ENCODE results near the gene TMPRSS3. TPM values are rescaled to one million over a fixed set of nuclear protein-coding genes. Genes with fewer than 3 reads are reported as not detected.

Gene TMPRSS3
- total RNA-seq, 1 donor from 2014 or later: not detected

DNA sequence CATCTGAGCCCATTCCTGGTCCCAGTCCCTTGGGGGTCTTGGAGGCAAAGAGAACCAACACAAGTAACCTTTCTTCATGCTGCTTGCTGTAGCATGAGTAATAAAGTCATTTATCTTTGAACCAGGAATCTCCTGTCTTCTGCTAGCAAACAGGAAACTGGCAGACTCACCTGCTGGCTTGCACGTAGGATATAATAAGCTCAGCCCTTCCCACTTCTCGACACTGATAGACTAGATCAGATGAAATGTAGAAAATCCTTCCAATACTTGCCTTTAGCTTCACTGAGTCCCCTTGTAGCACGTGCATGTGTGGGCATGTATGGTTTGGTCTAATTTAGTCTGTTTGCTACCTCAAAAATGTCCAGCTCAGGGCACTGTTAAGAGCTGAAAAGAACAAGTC is 38.5 kb downstream of the TMPRSS3 start:
- Histone ChIP-seq H3K9me3 (ENCODE audit: low read depth) (peaks cover 4% of the 10 kb centered on the region), H4K20me1 (ENCODE audit: low read depth) (no peaks in the 10 kb centered on the region), H3K4me1 (no peaks in the 10 kb centered on the region), H3K36me3 (no peaks in the 10 kb centered on the region), H3K4me3 (no peak overlapping the region), H2AFZ (replicated peaks) (no peak overlapping the region), H3K79me2 (ENCODE audit: low read depth) (no peaks in the 10 kb centered on the region), H3K9ac (no peak overlapping the region), H3K27me3 (no peaks in the 10 kb centered on the region), H3K27ac (no peak overlapping the region), H3F3A (ENCODE audit: low read depth) (no peaks in the 10 kb centered on the region), H3K4me2 (no peak overlapping the region)
- Mint-ChIP-seq H3K27me3 (ENCODE audit: insufficient read depth, low read depth) (peaks cover 13% of the 10 kb centered on the region), H3K9me3 (peaks cover 10% of the 10 kb centered on the region), H3K36me3 (no peaks in the 10 kb centered on the region), H3K4me3 (no peak overlapping the region), H3K4me1 (peaks cover 22% of the 10 kb centered on the region), H3K27ac (no peak overlapping the region)
- TF ChIP-seq EZH2 (IDR thresholded peaks at IDR 0.05) (no peak), EZH2phosphoT487 (IDR thresholded peaks at IDR 0.05) (no peak)
- TF ChIP-seq, protein P1, sequence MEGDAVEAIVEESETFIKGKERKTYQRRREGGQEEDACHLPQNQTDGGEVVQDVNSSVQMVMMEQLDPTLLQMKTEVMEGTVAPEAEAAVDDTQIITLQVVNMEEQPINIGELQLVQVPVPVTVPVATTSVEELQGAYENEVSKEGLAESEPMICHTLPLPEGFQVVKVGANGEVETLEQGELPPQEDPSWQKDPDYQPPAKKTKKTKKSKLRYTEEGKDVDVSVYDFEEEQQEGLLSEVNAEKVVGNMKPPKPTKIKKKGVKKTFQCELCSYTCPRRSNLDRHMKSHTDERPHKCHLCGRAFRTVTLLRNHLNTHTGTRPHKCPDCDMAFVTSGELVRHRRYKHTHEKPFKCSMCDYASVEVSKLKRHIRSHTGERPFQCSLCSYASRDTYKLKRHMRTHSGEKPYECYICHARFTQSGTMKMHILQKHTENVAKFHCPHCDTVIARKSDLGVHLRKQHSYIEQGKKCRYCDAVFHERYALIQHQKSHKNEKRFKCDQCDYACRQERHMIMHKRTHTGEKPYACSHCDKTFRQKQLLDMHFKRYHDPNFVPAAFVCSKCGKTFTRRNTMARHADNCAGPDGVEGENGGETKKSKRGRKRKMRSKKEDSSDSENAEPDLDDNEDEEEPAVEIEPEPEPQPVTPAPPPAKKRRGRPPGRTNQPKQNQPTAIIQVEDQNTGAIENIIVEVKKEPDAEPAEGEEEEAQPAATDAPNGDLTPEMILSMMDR (IDR thresholded peaks at IDR 0.05): no peak
- DNase-seq (ENCODE audit: low spot score): no peak

DNA sequence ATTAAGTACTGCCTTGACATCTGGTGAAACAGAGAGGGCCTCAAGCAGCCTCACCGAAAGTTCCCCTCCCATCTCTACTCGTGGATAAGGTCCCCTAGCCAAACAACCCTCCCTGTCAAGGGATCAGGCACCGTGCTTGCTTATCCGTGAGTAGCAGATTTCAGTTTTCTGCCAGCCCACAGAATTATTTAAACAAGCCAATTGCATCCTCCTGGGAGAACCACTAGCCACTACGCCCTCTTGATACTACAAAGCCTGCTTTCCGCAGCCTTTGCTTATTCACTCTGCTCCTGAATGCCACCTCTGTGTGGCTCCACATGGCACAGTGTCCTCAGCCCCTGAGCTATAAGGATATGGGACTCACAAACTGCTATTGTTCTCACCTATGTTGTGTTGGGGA is 39.2 kb downstream of the TMPRSS3 start:
- H3K36me3 Mint-ChIP-seq: no peaks in the 10 kb centered on the region
- no peak overlapping the region for H3K27ac ChIP-seq
- no peaks in the 10 kb centered on the region for H3K27me3 ChIP-seq
- H3K9me3 Mint-ChIP-seq: peaks cover 10% of the 10 kb centered on the region
- no peaks in the 10 kb centered on the region for H3K4me1 ChIP-seq
- H3K27ac Mint-ChIP-seq: no peak overlapping the region
- no peak overlapping the region for H3K4me2 ChIP-seq
- no peaks in the 10 kb centered on the region for H3K36me3 ChIP-seq
- H4K20me1 ChIP-seq (ENCODE audit: low read depth): no peaks in the 10 kb centered on the region
- no peaks in the 10 kb centered on the region for H3F3A ChIP-seq (ENCODE audit: low read depth)
- no peak for DNase-seq (ENCODE audit: low spot score)
- peaks cover 17% of the 10 kb centered on the region for H3K4me1 Mint-ChIP-seq
- peaks cover 4% of the 10 kb centered on the region for H3K9me3 ChIP-seq (ENCODE audit: low read depth)
- H3K79me2 ChIP-seq (ENCODE audit: low read depth): no peaks in the 10 kb centered on the region
- H2AFZ ChIP-seq (replicated peaks): no peak overlapping the region
- no peak overlapping the region for H3K9ac ChIP-seq
- H3K4me3 ChIP-seq: no peak overlapping the region
- peaks cover 11% of the 10 kb centered on the region for H3K27me3 Mint-ChIP-seq (ENCODE audit: insufficient read depth, low read depth)
- TF ChIP-seq, protein P1 (IDR thresholded peaks at IDR 0.05): no peak
- TF ChIP-seq EZH2 (IDR thresholded peaks at IDR 0.05): no peak
- TF ChIP-seq EZH2phosphoT487 (IDR thresholded peaks at IDR 0.05): no peak
- H3K4me3 Mint-ChIP-seq: no peak overlapping the region

DNA sequence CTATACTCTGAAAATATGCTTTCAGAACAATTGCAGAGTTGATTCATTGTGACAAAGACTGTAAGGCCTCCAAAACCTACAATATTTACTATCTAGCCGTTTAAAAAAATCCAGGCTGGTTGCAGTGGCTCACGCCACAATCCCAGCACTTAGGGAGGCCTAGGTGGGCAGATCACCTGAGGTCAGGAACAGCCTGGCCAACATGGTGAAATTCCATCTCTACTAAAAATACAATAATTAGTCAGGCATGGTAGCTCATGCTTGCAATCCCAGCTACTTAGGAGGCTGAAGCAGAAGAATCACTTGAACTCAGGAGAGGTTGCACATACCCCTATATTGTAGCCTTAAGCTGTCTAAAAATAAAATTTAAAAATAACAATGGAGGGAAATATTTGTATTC is 39.8 kb downstream of the TMPRSS3 start:
- H3K79me2 ChIP-seq (ENCODE audit: low read depth): no peaks in the 10 kb centered on the region
- no peak overlapping the region for H3K27ac ChIP-seq
- Mint-ChIP-seq H3K27me3 (ENCODE audit: insufficient read depth, low read depth) (peaks cover 9% of the 10 kb centered on the region), H3K4me1 (peaks cover 19% of the 10 kb centered on the region), H3K36me3 (no peaks in the 10 kb centered on the region), H3K27ac (no peak overlapping the region), H3K9me3 (peaks cover 10% of the 10 kb centered on the region), H3K4me3 (no peak overlapping the region)
- no peak overlapping the region for H2AFZ ChIP-seq (replicated peaks)
- H3K4me3 ChIP-seq: no peak overlapping the region
- H3K36me3 ChIP-seq: no peaks in the 10 kb centered on the region
- no peak overlapping the region for H3K4me2 ChIP-seq
- H3K9me3 ChIP-seq (ENCODE audit: low read depth): peaks cover 4% of the 10 kb centered on the region
- no peaks in the 10 kb centered on the region for H3F3A ChIP-seq (ENCODE audit: low read depth)
- no peaks in the 10 kb centered on the region for H4K20me1 ChIP-seq (ENCODE audit: low read depth)
- no peak for DNase-seq (ENCODE audit: low spot score)
- TF ChIP-seq EZH2phosphoT487 (IDR thresholded peaks at IDR 0.05) (no peak), EZH2 (IDR thresholded peaks at IDR 0.05) (no peak)
- TF ChIP-seq, protein P1 (IDR thresholded peaks at IDR 0.05): no peak
- no peak overlapping the region for H3K9ac ChIP-seq
- no peaks in the 10 kb centered on the region for H3K4me1 ChIP-seq
- H3K27me3 ChIP-seq: no peaks in the 10 kb centered on the region

All from neural progenitor cell (in vitro differentiated cells).